Stomach smooth muscle (tissue), 2 donors: ENCODE data around the gene TTLL7.

ENCODE experiments used
- H3K27ac ChIP-seq: one replicate; pipeline ENCODE4 v1.7.0; 2013; ENCODE audit warnings: mild to moderate bottlenecking, low read length, inconsistent platforms
- H3K27me3 ChIP-seq, 2 donors: one replicate each; pipeline ENCODE4 v1.7.0; 2013; ENCODE audit warnings: low read length in 2 of 2; ENCODE audit not compliant: insufficient read depth in 2 of 2, control insufficient read depth in 1 of 2
- H3K36me3 ChIP-seq, 2 donors: one replicate each; pipeline ENCODE4 v1.7.0; 2013; ENCODE audit warnings: low read length in 2 of 2; ENCODE audit not compliant: control insufficient read depth in 2 of 2, insufficient read depth in 2 of 2
- H3K4me1 ChIP-seq: one replicate; pipeline ENCODE4 v1.7.0; 2013; ENCODE audit warnings: low read length; ENCODE audit not compliant: control insufficient read depth, insufficient read depth
- H3K4me3 ChIP-seq, 2 donors: one replicate each; pipeline ENCODE4 v1.7.0; 2013; ENCODE audit warnings: low read length in 2 of 2
- H3K9ac ChIP-seq, 2 donors: one replicate each; pipeline ENCODE4 v1.7.0; 2013; ENCODE audit warnings: low read length in 2 of 2, mild to moderate bottlenecking in 1 of 2
- H3K9me3 ChIP-seq, 2 donors: one replicate each; pipeline ENCODE4 v1.7.0; 2013; ENCODE audit warnings: low read length in 2 of 2; ENCODE audit not compliant: control insufficient read depth in 2 of 2
- donor health status: healthy.
- donor health status: Pancreatic carcinoma.

Gene TTLL7

DNA sequence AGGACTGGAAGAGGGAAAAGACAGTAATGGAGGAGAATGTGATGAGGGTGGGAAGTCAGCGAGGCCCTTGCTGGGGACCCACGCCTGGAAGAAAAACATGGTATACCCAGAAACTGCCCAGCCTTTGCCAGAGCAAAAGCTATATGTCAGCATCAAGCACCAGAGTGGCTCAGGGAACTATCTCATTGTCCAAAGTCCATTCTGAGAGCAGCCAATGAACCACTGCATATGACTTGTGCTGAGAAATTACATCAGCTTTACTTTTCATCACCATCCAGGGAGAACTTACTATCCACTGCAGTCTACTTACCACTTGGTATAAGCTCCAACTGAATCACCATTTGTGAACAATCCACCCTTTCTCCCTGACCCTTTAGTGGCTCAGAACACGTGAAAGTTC is 148.1 kb downstream of the TTLL7 start:
- no peak overlapping the region for H3K9ac ChIP-seq
- no peaks in the 10 kb centered on the region for H3K27me3 ChIP-seq
- H3K4me3 ChIP-seq, result no peak overlapping the region
- H3K9me3 ChIP-seq, result no peaks in the 10 kb centered on the region
- H3K4me1 ChIP-seq, result no peaks in the 10 kb centered on the region
- H3K27ac ChIP-seq, result no peak overlapping the region
- no peaks in the 10 kb centered on the region for H3K36me3 ChIP-seq

DNA sequence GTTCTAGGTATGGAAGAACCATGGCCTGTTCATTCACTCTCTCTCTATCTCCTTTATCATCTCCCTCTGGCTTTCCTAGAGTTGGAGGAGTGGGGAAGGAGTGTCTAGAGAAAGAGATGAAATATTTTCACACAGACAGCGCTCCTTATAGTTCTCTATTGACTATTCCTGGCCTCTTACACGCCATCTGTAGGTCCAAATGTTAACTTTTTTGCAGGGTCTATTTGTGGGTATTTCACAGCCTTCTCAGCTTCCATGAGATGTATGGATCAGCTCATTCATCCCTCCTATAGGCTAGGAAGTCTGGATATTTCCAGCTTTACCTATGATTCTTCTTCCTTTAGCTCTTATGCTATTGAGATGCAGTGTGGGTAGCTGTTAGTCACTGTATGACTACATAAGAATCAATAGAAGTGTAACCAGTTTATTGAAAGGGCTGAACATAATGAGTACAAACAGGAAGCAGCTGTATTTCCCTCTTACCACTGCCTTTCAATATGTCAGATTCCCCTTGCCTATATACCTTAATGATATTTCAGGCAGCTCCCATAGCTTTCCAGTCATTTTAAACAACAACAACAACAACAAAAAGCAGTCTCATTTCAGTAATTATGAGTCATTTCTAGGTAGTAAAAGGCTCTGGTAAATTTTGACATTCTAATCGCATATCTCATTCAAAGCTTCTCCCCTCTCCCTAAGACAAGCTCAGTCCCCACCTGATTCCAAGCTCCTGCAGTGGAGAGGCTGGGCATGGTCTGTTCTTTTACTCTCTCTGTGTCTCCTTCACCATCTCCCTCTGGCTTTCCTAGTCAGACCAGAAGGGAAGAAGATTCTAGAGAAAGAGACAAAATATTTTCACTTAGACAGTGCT is 149.5 kb downstream of the TTLL7 start:
- no peaks in the 10 kb centered on the region for H3K9me3 ChIP-seq
- H3K36me3 ChIP-seq, result no peaks in the 10 kb centered on the region
- no peaks in the 10 kb centered on the region for H3K4me1 ChIP-seq
- H3K4me3 ChIP-seq, result no peak overlapping the region
- no peak overlapping the region for H3K27ac ChIP-seq
- H3K9ac ChIP-seq, result no peak overlapping the region
- no peaks in the 10 kb centered on the region for H3K27me3 ChIP-seq

DNA sequence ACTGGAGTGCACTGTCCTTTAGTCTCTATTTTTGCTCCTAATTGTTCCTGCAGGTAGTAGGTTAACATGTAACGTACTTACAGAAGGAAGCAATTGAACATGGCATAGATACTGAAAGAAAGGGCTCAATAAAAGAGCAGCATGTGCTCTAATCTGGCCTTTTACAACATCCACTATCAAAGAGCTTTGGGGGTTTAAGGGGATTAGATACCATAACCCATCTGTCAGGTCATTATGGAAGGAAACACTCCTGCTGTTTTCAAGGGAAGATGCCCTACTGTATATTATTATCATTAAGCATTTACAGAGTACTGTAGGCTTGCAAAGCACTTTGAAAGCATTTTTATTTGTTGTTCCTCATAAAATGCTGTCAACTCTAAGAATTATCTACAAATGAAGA is 152.8 kb downstream of the TTLL7 start:
- H3K4me3 ChIP-seq, result no peak overlapping the region
- no peak overlapping the region for H3K27ac ChIP-seq
- H3K27me3 ChIP-seq, result no peaks in the 10 kb centered on the region
- no peak overlapping the region for H3K9ac ChIP-seq
- no peaks in the 10 kb centered on the region for H3K4me1 ChIP-seq
- no peaks in the 10 kb centered on the region for H3K36me3 ChIP-seq
- no peaks in the 10 kb centered on the region for H3K9me3 ChIP-seq

DNA sequence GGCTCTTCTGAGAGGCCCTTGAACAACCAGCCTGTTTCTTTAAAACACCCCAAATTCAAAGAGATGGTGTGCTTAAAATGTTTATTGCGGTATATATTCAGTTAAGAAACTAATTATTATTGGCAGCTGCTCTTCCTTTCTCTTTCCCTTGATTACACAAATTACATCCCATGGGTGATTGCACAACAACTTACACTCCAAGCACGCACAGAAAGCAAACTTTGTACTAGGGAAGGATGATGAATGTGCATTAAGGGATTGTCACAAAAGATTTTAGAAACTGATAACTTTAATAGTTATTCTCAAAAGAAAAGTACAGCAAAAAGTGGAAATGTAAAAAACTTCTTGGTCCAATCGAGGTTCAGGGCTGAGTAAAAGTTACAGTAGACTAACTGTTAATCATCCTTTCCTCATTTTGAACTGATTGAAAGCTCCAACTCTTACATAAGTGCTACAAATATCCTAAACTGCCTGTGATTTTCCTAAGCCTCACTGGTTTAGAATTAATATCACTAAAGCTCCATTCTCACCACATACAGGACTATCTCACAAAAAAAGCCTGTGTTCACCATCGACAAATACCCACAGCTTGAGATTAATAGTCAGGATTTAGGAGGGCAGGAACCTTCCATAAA is 153.4 kb downstream of the TTLL7 start:
- H3K9ac ChIP-seq, result no peak overlapping the region
- H3K27me3 ChIP-seq, result no peaks in the 10 kb centered on the region
- no peaks in the 10 kb centered on the region for H3K4me1 ChIP-seq
- H3K36me3 ChIP-seq, result no peaks in the 10 kb centered on the region
- no peak overlapping the region for H3K4me3 ChIP-seq
- no peak overlapping the region for H3K27ac ChIP-seq
- H3K9me3 ChIP-seq, result no peaks in the 10 kb centered on the region

DNA sequence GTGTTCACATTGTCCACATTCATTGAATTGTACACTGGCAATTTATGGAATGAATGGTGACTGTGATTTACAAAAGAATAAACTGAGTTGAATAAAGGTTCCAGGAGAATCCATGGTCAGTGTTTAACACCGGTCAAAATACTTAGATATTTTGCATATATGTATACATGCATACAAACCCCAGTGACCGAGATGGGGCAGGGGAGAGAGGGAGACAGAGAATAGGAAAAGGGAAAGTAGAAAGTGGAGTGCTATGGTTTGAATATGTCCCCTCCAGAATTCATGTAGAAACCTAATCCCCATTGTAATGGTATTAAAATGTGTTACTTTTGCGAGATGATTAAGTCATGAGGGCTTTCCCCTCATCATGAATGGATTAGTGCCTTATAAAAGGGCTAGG is 154.4 kb downstream of the TTLL7 start:
- Histone ChIP-seq H3K4me1 (no peaks in the 10 kb centered on the region), H3K27ac (no peak overlapping the region), H3K36me3 (no peaks in the 10 kb centered on the region)

DNA sequence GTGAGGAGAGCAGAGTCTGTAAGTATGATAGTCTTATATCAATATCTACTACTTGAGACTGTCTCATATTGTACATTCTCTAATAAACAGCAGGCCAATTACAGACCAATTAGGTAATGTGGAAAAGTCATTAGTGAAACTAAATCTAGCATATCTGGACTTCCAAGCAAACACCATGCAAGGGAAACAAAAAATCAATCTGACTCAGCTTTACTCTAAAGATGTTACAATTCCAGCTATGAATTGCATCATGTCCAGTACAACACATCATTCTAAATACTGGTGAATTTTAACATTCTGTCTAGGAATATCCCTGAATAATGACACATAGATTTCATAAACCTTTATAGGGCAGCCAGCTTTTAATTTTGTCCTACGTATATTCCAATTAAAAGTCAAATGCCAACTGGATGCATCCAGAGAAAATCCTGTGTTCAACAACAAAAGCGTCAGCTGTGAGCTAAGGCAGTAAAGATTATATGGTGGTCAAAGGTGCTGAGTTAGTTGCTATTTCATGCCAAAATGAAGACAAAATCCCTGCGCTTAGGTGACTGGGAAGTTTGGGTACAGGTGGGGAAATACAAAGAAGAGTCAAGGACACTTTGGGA is 159.3 kb downstream of the TTLL7 start:
- no peaks in the 10 kb centered on the region for H3K4me1 ChIP-seq
- H3K9ac ChIP-seq, result no peak overlapping the region
- H3K27me3 ChIP-seq, result no peaks in the 10 kb centered on the region
- no peaks in the 10 kb centered on the region for H3K36me3 ChIP-seq
- H3K27ac ChIP-seq, result no peak overlapping the region
- H3K9me3 ChIP-seq, result no peaks in the 10 kb centered on the region
- H3K4me3 ChIP-seq, result no peak overlapping the region

More for the DNA sequence above, 154.4 kb downstream of the TTLL7 start:
- no peak overlapping the region for H3K4me3 ChIP-seq
- H3K9me3 ChIP-seq, result no peaks in the 10 kb centered on the region
- no peak overlapping the region for H3K9ac ChIP-seq
- H3K27me3 ChIP-seq, result no peaks in the 10 kb centered on the region

DNA sequence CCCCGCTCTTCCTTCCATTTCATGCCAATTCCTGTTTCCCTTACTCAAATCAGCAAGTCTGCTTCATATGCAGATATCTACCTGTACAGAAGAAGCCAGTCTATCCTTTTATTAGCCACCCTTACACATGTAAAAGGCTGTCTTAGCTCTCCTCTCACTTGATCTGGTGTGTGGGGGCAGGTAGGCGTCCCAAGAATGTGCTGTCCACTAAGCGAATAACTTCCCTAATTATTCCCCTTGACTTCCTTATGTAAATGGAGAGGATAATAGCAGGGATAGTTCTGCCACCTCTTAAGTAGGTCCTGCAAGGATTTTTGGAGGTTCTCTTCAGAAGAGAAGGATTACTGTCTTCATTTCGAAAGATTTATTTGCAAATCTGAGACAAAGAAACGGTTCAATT is 160.4 kb downstream of the TTLL7 start:
- Histone ChIP-seq H3K4me1 (no peaks in the 10 kb centered on the region), H3K27ac (no peak overlapping the region), H3K27me3 (no peaks in the 10 kb centered on the region), H3K36me3 (no peaks in the 10 kb centered on the region), H3K9ac (no peak overlapping the region), H3K4me3 (no peak overlapping the region), H3K9me3 (no peaks in the 10 kb centered on the region)

GRCh38 chr1:83836543-83836942 is 162.4 kb downstream of the TTLL7 start:
- Histone ChIP-seq H3K27ac (no peak overlapping the region), H3K9ac (no peak overlapping the region), H3K36me3 (no peaks in the 10 kb centered on the region), H3K27me3 (no peaks in the 10 kb centered on the region), H3K4me1 (no peaks in the 10 kb centered on the region), H3K4me3 (no peak overlapping the region), H3K9me3 (no peaks in the 10 kb centered on the region)

- Histone ChIP-seq H3K4me3 (no peak overlapping the region), H3K27ac (no peak overlapping the region), H3K9me3 (no peaks in the 10 kb centered on the region), H3K4me1 (no peaks in the 10 kb centered on the region), H3K27me3 (no peaks in the 10 kb centered on the region), H3K9ac (no peak overlapping the region), H3K36me3 (no peaks in the 10 kb centered on the region)
These were observed 164.2 kb downstream of the TTLL7 start for GRCh38 chr1:83834621-83835264.

- no peak overlapping the region for H3K27ac ChIP-seq
These were observed 166.7 kb downstream of the TTLL7 start for GRCh38 chr1:83832194-83832593.

More at GRCh38 chr1:83832194-83832593, 166.7 kb downstream of the TTLL7 start:
- Histone ChIP-seq H3K9ac (no peak overlapping the region), H3K27me3 (no peaks in the 10 kb centered on the region), H3K4me3 (no peak overlapping the region), H3K4me1 (no peaks in the 10 kb centered on the region), H3K36me3 (no peaks in the 10 kb centered on the region), H3K9me3 (no peaks in the 10 kb centered on the region)
